ENCODE results near the gene TMEM203.
A peak's percentile ranks its signal among the peaks of the same experiment; 100 is the strongest.

The TMEM203 gene

GRCh38 chr9:137194388-137194787 is 11.1 kb downstream of the TMEM203 start:
- DNase-seq (ENCODE audit: low spot score): no peak

- no peak for DNase-seq (ENCODE audit: low spot score)
Measured at GRCh38 chr9:137193771-137194170, 11.7 kb downstream of the TMEM203 start.

- no peak for DNase-seq (ENCODE audit: low spot score)
Measured at GRCh38 chr9:137192859-137193258, 12.6 kb downstream of the TMEM203 start.

GRCh38 chr9:137192448-137192780 is 13.0 kb downstream of the TMEM203 start:
- DNase-seq (ENCODE audit: low spot score): no peak

- no peak for DNase-seq (ENCODE audit: low spot score)
Measured at GRCh38 chr9:137191691-137192447, 13.6 kb downstream of the TMEM203 start.

- no peak for DNase-seq (ENCODE audit: low spot score)
Measured at GRCh38 chr9:137191245-137191644, 14.2 kb downstream of the TMEM203 start.

- DNase-seq (ENCODE audit: low spot score): no peak
Measured at GRCh38 chr9:137190315-137190856, 15.1 kb downstream of the TMEM203 start.

- no peak for DNase-seq (ENCODE audit: low spot score)
Measured at GRCh38 chr9:137189297-137190295, 15.9 kb downstream of the TMEM203 start.

- peak; percentile 88 for DNase-seq (ENCODE audit: low spot score)
Measured at GRCh38 chr9:137188490-137189296, 16.8 kb downstream of the TMEM203 start, which contains the start of the genes ANAPC2 and SSNA1. ANAPC2 (minus strand) TSS chr9:137188560; CDS start chr9:137188532, 28 bp downstream. SSNA1 (plus strand) TSS chr9:137188676; CDS start chr9:137188727, 51 bp downstream.

GRCh38 chr9:137188086-137188489 is 17.4 kb downstream of the TMEM203 start:
- DNase-seq (ENCODE audit: low spot score): no peak

GRCh38 chr9:137187386-137187785 is 18.1 kb downstream of the TMEM203 start:
- DNase-seq (ENCODE audit: low spot score): no peak

GRCh38 chr9:137186385-137186784 is 19.1 kb downstream of the TMEM203 start:
- no peak for DNase-seq (ENCODE audit: low spot score)

GRCh38 chr9:137185921-137186320 is 19.5 kb downstream of the TMEM203 start:
- no peak for DNase-seq (ENCODE audit: low spot score)

GRCh38 chr9:137184881-137185660 is 20.4 kb downstream of the TMEM203 start:
- DNase-seq (ENCODE audit: low spot score): no peak

- no peak for DNase-seq (ENCODE audit: low spot score)
Measured at GRCh38 chr9:137183980-137184595, 21.4 kb downstream of the TMEM203 start.

- no peak for DNase-seq (ENCODE audit: low spot score)
Measured at GRCh38 chr9:137182836-137183235, 22.6 kb downstream of the TMEM203 start.

- no peak for DNase-seq (ENCODE audit: low spot score)
Measured at GRCh38 chr9:137181680-137182079, 23.8 kb downstream of the TMEM203 start.

- DNase-seq (ENCODE audit: low spot score): no peak
Measured at GRCh38 chr9:137180491-137180890, 25.0 kb downstream of the TMEM203 start.

- DNase-seq (ENCODE audit: low spot score): no peak
Measured at GRCh38 chr9:137179761-137180160, 25.7 kb downstream of the TMEM203 start.

- DNase-seq (ENCODE audit: low spot score): no peak
Measured at GRCh38 chr9:137178939-137179630, 26.4 kb downstream of the TMEM203 start.
